HG02943 (cell line): ENCODE results near the gene LRRC31.

Experiments used
- ATAC-seq: cut with Tn5 transposase; IDR thresholded peaks from one replicate; pipeline ENCODE4 v1.9.1; 2021; ENCODE audit warnings: mild to moderate bottlenecking, low read depth, moderate library complexity; ENCODE audit not compliant: unreplicated experiment

Gene LRRC31

GRCh38 chr3:169869484-169870220 is at the start of gene LRRC31:
LRRC31 (minus strand) TSS chr3:169869935; CDS start chr3:169869807, 128 bp downstream.
- ATAC-seq = no peak

DNA sequence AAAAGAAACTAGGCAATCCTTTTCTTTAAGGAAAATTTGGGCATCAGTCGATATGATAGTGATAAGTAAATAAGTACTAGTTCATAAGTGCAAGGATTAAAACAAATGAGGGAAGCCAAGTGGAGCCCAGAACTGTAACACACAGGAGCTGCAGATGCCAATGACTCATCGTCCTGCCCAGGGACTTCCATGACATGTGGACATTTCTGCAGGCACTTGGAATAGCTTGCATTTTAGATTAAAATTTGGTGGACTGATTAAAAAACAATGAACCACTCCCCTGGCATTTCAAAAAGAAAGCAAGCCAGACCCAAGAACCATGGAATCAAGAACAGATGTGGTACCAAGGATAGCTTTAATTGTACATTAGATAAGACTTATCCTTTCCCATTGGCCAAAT is 44.6 kb upstream of the LRRC31 start:
- ATAC-seq = no peak

GRCh38 chr3:169913323-169913722 is 43.6 kb upstream of the LRRC31 start:
- ATAC-seq = no peak

- no peak for ATAC-seq
These were observed 41.5 kb upstream of the LRRC31 start, which contains the start of gene SAMD7 for GRCh38 chr3:169911272-169911671. SAMD7 (plus strand) TSS chr3:169911572; CDS start chr3:169919499, 7,927 bp downstream.

DNA sequence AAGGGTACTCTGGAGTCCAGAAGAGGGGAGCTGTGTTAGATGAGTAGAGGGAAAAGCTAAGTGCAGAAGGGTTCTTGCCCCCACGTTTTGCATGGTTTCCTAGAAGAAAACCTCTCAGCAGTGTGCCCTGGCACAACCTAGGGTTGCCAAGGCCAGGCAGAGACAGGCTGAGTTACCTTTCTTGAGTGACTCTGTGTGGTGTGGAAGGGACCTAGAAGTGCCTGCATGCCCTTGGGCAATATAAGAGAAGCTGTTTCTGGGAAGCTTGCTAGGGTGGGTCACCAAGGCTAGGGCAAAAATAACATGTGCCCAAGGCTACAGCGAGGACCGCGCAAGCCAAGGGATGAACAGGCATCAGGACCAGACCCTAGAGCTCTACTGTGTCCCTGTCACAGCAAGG is 38.2 kb upstream of the LRRC31 start:
- ATAC-seq = no peak

DNA sequence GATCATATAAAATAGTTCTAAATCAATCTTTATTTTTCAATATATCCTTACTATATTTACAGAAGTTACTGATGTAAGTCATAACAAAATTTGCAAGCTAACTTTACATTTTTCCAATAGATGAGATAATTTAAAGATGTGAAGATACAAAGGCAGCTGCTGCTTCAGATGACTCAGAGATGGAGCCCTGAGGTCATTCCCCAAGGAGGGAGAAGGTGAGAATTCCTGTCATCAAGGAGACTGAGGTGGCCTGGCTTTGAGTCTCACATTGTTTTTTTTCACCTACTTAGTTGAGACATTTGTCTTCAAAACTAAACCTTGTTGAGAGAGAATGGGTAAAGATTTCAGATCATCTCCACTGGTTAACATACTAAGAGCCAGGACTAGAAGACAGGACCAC is 37.7 kb upstream of the LRRC31 start:
- ATAC-seq = no peak

- no peak for ATAC-seq
These were observed 35.7 kb upstream of the LRRC31 start for GRCh38 chr3:169905404-169905803.

GRCh38 chr3:169901453-169901852 is 31.7 kb upstream of the LRRC31 start:
- no peak for ATAC-seq

DNA sequence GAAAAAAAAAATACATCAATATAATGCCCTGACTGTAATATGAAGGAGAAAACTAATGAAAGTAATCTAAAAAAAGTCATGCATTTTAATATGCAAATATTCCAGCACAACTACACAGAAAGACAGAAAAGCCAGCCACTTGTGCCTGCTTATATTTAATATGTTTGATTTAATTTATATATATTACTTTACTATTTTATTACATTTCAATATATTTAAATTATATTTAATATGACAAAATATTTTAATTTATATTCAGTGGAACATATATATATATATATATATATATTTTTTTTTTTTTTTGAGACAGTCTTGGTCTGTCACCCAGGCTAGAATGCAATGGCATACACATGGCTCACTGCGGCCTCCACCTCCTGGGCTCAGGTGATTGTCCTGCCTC is 27.5 kb upstream of the LRRC31 start:
- no peak for ATAC-seq

DNA sequence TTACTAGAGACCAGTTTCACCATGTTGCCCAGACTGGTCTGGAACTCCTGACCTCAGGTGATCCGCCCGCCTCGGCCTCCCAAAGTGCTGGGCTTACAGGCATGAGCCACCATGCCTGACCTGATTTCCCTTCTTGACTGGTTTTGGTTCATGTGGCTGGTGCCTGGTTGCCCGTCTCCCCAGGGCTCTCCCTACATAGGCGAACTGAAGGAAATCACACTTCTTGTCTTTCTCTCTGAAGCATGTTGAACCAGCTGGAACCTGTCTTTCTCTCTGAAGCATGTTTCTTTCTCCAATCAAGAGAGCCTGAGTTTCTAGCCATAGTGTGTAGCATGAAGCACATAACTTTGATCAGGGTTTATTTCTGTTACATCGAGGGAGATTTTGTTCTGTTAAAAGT is 25.3 kb upstream of the LRRC31 start:
- no peak for ATAC-seq

GRCh38 chr3:169894110-169894509 is 24.4 kb upstream of the LRRC31 start:
- ATAC-seq = no peak

- ATAC-seq = no peak
These were observed 22.2 kb upstream of the LRRC31 start for GRCh38 chr3:169891886-169892285.

DNA sequence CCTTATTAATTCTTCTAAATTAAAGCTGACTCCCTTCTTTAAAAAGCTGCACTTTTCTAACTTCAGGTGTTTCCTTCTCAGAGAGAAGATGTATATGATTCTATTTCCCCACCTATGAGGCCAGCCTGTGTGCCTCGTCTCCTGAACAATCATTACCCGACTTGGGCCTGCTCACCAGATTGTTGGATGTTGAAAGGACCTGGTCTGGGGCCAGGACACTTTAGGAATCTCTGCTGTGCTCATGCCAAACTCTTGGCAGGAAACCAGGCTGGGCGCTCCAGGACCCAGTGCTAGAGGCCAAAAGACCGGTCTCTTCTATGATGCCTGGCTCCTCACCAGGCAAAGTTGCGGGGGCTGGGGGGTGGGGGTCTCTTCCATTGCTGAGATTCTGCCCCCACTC is 16.9 kb upstream of the LRRC31 start:
- ATAC-seq = no peak

- ATAC-seq = no peak
These were observed 11.0 kb upstream of the LRRC31 start for GRCh38 chr3:169880576-169881250.

GRCh38 chr3:169879845-169880575 is 10.3 kb upstream of the LRRC31 start:
- no peak for ATAC-seq

DNA sequence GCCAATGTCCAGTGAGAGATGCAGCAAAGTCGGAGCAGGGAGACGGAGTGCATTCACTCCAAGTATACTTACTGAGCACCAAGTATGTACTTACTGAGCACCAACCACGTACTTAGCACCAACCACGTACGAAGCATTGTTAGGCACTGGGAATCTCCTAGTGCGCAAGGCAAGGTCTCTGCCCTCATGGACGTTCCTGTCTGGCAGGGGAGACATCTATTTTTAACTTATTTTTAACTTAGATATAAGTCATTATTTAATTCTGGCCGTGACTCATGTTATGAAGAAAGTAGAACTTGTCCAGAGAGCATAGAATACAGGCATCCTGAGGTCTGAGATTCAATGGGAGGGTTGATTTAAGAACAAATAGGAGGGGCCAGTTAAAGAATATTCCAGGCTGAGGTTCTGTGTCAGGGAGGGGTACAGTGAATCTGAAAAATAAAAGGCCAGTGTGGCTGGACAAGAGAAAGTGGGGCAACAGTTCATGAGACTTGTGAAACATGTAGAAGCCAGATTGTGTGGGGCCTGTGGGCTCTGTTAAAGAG is 9.3 kb upstream of the LRRC31 start:
- ATAC-seq = no peak

DNA sequence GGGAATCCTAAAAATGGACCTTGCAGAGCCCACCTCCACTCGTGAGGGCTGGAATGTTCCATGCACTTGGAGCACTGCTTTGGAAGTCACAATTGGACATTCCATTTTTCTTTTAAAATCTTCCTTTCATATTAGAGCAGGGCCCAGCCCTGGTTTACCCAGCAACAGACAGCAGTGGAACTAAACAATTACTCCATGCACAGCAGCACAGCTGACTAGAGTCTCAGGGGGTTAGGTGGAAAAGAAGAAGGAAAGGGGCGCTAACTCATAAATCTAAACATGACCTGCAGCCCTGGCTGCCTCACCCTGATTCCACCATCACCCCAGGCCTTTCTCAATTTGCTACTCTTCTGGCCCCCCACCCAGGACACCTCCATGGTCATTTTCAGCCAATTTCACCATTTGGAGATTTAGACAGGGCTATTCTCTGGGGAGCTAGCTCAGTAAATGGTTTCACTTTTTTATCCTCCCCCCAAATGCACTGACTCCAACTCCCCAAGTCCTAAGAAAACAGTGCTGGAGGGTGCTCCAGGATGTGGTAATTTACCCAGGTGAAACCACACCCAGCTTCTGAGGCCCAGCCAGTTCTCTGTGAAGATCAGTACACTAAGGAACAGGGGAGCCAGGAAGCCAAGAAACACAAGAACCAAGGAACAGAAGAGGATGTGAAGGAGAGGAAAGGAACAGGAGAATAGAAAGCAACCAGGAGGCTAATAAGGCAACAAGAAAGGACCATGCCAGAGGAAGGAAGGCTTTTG is 1.6 kb upstream of the LRRC31 start:
- no peak for ATAC-seq

GRCh38 chr3:169868369-169868768 is 1.4 kb downstream of the LRRC31 start:
- ATAC-seq = no peak

- no peak for ATAC-seq
These were observed 2.0 kb downstream of the LRRC31 start for GRCh38 chr3:169867584-169868210.

GRCh38 chr3:169865176-169865767 is 4.5 kb downstream of the LRRC31 start:
- ATAC-seq = no peak
